HCT116 (cell line): ENCODE measurements around the gene CDC14B. TPM values are rescaled to one million over a fixed set of nuclear protein-coding genes. Genes with fewer than 3 reads are reported as not detected.

Experiments used
- ATAC-seq: fragments of 200-7000 bp; cut with Tn5 transposase; 2 replicates; pipeline ENCODE4 v1.9.1; 2020; ENCODE audit warnings: mild to moderate bottlenecking, moderate library complexity
- BruUV-seq: library from RNA; stranded (reverse); fragments of 400-500 nt; replicated peaks from 2 replicates; lab custom pipeline; 2021; lab: Mats Ljungman, UMichigan
- CTCF ChIA-PET: fragments of 300-600 bp; sonication (Branson Sonifier 250); formaldehyde crosslinking; loops from one replicate; lab custom pipeline; 2021; ENCODE audit warnings: antibody characterized with exemption; lab: Charles Lee
- POLR2A ChIA-PET: fragments of 300-600, 350-600 bp; sonication (Branson Sonifier 250); formaldehyde crosslinking; loops from one replicate; lab custom pipeline; 2021; ENCODE audit warnings: antibody characterized with exemption; lab: Charles Lee
- RAD21 ChIA-PET, 2 experiments: fragments of 300-600 bp; sonication (Branson Sonifier 250); formaldehyde crosslinking; loops; one replicate each; lab custom pipeline; 2023; ENCODE audit warnings: low total read pairs in 2 of 2; ENCODE audit not compliant: uncharacterized antibody in 2 of 2, unreplicated experiment in 2 of 2, low non-redundant PET in 1 of 2; lab: Charles Lee
- DNase-seq: peaks from one replicate; pipeline ENCODE4 v3.0.0-alpha.2; 2010; ENCODE audit warnings: low read depth, low spot score
- H2AFZ ChIP-seq: fragments of 200-600 bp; shearing (Covaris generic), sonication (generic); 2 replicates; pipeline ENCODE4 v1.6.1; 2017; ENCODE audit warnings: low read depth, mixed run types, mixed read lengths, antibody characterized with exemption, low read length; ENCODE audit not compliant: poor library complexity, severe bottlenecking
- H3K27ac ChIP-seq: 2 replicates; pipeline ENCODE4 v1.5.1; 2012; ENCODE audit warnings: low read depth, low read length
- H3K27me3 ChIP-seq: fragments of 200-600 bp; sonication (generic); 2 replicates; pipeline ENCODE4 v1.6.1; 2016; ENCODE audit warnings: mixed run types, low read length, mixed read lengths; ENCODE audit not compliant: insufficient read depth
- H3K36me3 ChIP-seq, 2 experiments: fragments of 200-500 bp in 1 of 2; fragments of 200-600 bp in 1 of 2; sonication (Bioruptor generic) in 1 of 2; sonication (generic) in 1 of 2; 2 replicates each; pipeline versions ENCODE4 v1.5.1 to v1.6.1; 2014 to 2016; ENCODE audit warnings: low read length in 2 of 2, inconsistent platforms in 1 of 2, mixed read lengths in 1 of 2, mixed run types in 1 of 2; ENCODE audit not compliant: insufficient read depth in 2 of 2, control insufficient read depth in 1 of 2
- H3K4me1 ChIP-seq, 2 experiments: fragments of 200-600 bp in 1 of 2; sonication (generic) in 1 of 2; 2 replicates each; pipeline versions ENCODE4 v1.5.1 to v1.6.1; 2012 to 2017; ENCODE audit warnings: low read length in 2 of 2, inconsistent platforms in 1 of 2, mild to moderate bottlenecking in 1 of 2, mixed read lengths in 1 of 2, mixed run types in 1 of 2, moderate library complexity in 1 of 2; ENCODE audit not compliant: insufficient read depth in 2 of 2, control insufficient read depth in 1 of 2
- H3K4me2 ChIP-seq: fragments of 200-600 bp; sonication (generic); 2 replicates; pipeline ENCODE4 v1.6.1; 2017; ENCODE audit warnings: mixed run types, low read length, mixed read lengths
- H3K4me3 ChIP-seq, 2 experiments: fragments of 200-600 bp in 1 of 2; sonication (generic) in 1 of 2; replicated peaks in 1 of 2; 2 replicates each; pipeline ENCODE4 v1.5.1; 2011 to 2016; ENCODE audit warnings: low read length in 2 of 2, control low read depth in 1 of 2, low read depth in 1 of 2, mild to moderate bottlenecking in 1 of 2, mixed read lengths in 1 of 2, mixed run types in 1 of 2
- H3K79me2 ChIP-seq: fragments of 200-600 bp; sonication (generic); 2 replicates; pipeline ENCODE4 v1.6.1; 2017; ENCODE audit warnings: mild to moderate bottlenecking, mixed run types, low read length, moderate library complexity, mixed read lengths; ENCODE audit not compliant: insufficient read depth
- H3K9ac ChIP-seq: fragments of 200-600 bp; sonication (generic); 2 replicates; pipeline ENCODE4 v1.6.1; 2016; ENCODE audit warnings: low read length, mixed read lengths
- H3K9me2 ChIP-seq: fragments of 200-600 bp; sonication (generic), shearing (Covaris generic); 2 replicates; pipeline ENCODE4 v1.6.1; 2017; ENCODE audit warnings: mixed run types, mild to moderate bottlenecking, moderate library complexity; ENCODE audit not compliant: insufficient read depth
- H3K9me3 ChIP-seq, 2 experiments: fragments of 200-500 bp in 1 of 2; fragments of 200-600 bp in 1 of 2; sonication (Bioruptor generic) in 1 of 2; sonication (generic) in 1 of 2; 2 replicates each; pipeline ENCODE4 v1.6.1; 2014 to 2017; ENCODE audit warnings: low read length in 2 of 2, mixed read lengths in 2 of 2, inconsistent platforms in 1 of 2, low read depth in 1 of 2, mild to moderate bottlenecking in 1 of 2, mixed run types in 1 of 2, moderate library complexity in 1 of 2; ENCODE audit not compliant: control insufficient read depth in 1 of 2, insufficient read depth in 1 of 2
- H4K20me1 ChIP-seq: fragments of 200-600 bp; sonication (generic), shearing (Covaris generic); 2 replicates; pipeline ENCODE4 v1.6.1; 2017; ENCODE audit warnings: mixed run types, mild to moderate bottlenecking, moderate library complexity; ENCODE audit not compliant: insufficient read depth
- CEBPB ChIP-seq: IDR thresholded peaks from 2 replicates; pipeline ENCODE4 v1.6.1; 2012; ENCODE audit warnings: low read depth
- CTCF ChIP-seq, 3 experiments: fragments of 200-600 bp in 1 of 3; sonication (generic) in 1 of 3; IDR thresholded peaks in 2 of 3; conservative IDR thresholded peaks in 1 of 3; 2 replicates each; pipeline ENCODE4 v1.5.1; 2012 to 2017; ENCODE audit warnings: low read depth in 2 of 3, low read length in 2 of 3, antibody characterized with exemption in 1 of 3, borderline replicate concordance in 1 of 3, control low read depth in 1 of 3, mild to moderate bottlenecking in 1 of 3, mixed read lengths in 1 of 3, mixed run types in 1 of 3, moderate library complexity in 1 of 3; ENCODE audit not compliant: insufficient read depth in 1 of 3
- EGR1 ChIP-seq: IDR thresholded peaks from 2 replicates; pipeline ENCODE4 v1.6.1; 2012; ENCODE audit warnings: low read depth
- EZH2phosphoT487 ChIP-seq: fragments of 200-600 bp; IDR thresholded peaks from 2 replicates; pipeline ENCODE4 v1.6.1; 2018; ENCODE audit warnings: antibody characterized with exemption, borderline replicate concordance
- FOSL1 ChIP-seq: IDR thresholded peaks from 2 replicates; pipeline ENCODE4 v1.6.1; 2012; ENCODE audit warnings: low read depth
- JUND ChIP-seq: IDR thresholded peaks from 2 replicates; pipeline ENCODE4 v1.6.1; 2012
- POLR2AphosphoS5 ChIP-seq: IDR thresholded peaks from 2 replicates; pipeline ENCODE4 v1.6.1; 2011; ENCODE audit warnings: mild to moderate bottlenecking, low read depth, low read length, moderate library complexity
- SRF ChIP-seq: IDR thresholded peaks from 2 replicates; pipeline ENCODE4 v1.6.1; 2012; ENCODE audit warnings: low read depth
- TCF7L2 ChIP-seq: IDR thresholded peaks from 2 replicates; pipeline ENCODE4 v1.7.0; 2011; ENCODE audit warnings: borderline replicate concordance, inconsistent platforms; ENCODE audit not compliant: insufficient read depth, insufficient read length; ENCODE audit errors: extremely low read depth
- YY1 ChIP-seq: IDR thresholded peaks from 2 replicates; pipeline ENCODE4 v1.6.1; 2011; ENCODE audit warnings: low read length, low read depth, moderate library complexity, mild to moderate bottlenecking; ENCODE audit not compliant: insufficient replicate concordance; ENCODE audit errors: extremely low read depth
- ZFX ChIP-seq: fragments of 450-650 bp; IDR thresholded peaks from 2 replicates; pipeline ENCODE4 v1.6.1; 2017
- ZNF274 ChIP-seq: fragments of 200-500 bp; sonication (Bioruptor generic); IDR thresholded peaks from 2 replicates; pipeline ENCODE4 v1.6.1; 2014; ENCODE audit warnings: mild to moderate bottlenecking, low read depth, low read length, inconsistent platforms
- intact Hi-C: fragments of 100-400 bp; cut with micrococcal nuclease; formaldehyde crosslinking; loops from 2 replicates; pipeline ENCODE4 v1.10.0; 2022
- total RNA-seq: library from RNA; stranded (reverse); gene quantifications from one replicate; pipeline ENCODE4 v1.2.1, GENCODE V29; 2021; ENCODE audit not compliant: unreplicated experiment
- TF ChIP-seq, protein P1 (sequence below): IDR thresholded peaks from 2 replicates; pipeline ENCODE4 v1.6.1; 2012; ENCODE audit warnings: low read depth

CDC14B gene
- total RNA-seq, 1 experiment from 2014 or later, result 21.6 TPM

DNA sequence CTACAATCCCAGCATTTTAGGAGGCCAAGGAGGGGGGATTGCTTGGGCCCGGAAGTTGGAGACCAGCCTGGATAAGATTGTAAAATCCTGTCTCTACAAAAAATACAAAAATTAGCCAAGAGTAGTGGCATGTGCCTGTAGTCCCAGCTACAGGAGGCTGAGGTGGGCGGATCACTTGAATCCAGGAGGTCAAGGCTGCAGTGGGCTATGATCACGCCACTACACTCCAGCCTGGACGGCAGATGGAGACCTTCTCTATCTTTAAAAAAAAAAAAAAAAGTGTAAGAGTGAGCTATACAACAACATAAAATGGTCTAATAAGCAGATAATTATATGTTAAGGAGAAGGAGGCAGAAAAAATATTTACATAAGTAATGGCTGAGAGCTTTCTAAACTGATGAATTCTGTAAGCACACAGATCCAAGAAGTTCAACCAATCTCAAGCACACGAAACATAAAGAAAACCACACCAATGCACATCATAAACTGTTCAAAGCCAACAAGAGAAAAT, 23.0 kb downstream of the CDC14B start:
- H3K27me3 ChIP-seq, result no peaks in the 10 kb centered on the region
- CTCF ChIA-PET, result no interaction called here
- RAD21 ChIA-PET, result no interaction called here
- no peak overlapping the region for H3K9ac ChIP-seq
- no TSS peak for BruUV-seq
- no peak for DNase-seq
- H3K36me3 ChIP-seq, result no peaks in the 10 kb centered on the region
- TF ChIP-seq CTCF (IDR thresholded peaks at IDR 0.05 in 2 of 3, conservative IDR thresholded peaks at IDR 0.05 in 1 of 3; ENCODE audit: borderline replicate concordance in 1 of 3, insufficient read depth in 1 of 3, low read depth in 2 of 3, low read length in 2 of 3) (no peak), ZNF274 (no peak), SRF (no peak)
- TF ChIP-seq, all 23 proteins: peak for 0
- Histone ChIP-seq H4K20me1 (no peaks in the 10 kb centered on the region), H3K4me1 (no peaks in the 10 kb centered on the region), H3K4me3 (no peak overlapping the region), H3K27ac (no peak overlapping the region), H3K9me3 (no peaks in the 10 kb centered on the region), H3K9me2 (no peaks in the 10 kb centered on the region), H2AFZ (no peak overlapping the region), H3K79me2 (peaks cover 33% of the 10 kb centered on the region), H3K4me2 (no peak overlapping the region)
- POLR2A ChIA-PET, result no interaction called here
- intact Hi-C loops, result no loop called here
- ATAC-seq, result no peak

DNA sequence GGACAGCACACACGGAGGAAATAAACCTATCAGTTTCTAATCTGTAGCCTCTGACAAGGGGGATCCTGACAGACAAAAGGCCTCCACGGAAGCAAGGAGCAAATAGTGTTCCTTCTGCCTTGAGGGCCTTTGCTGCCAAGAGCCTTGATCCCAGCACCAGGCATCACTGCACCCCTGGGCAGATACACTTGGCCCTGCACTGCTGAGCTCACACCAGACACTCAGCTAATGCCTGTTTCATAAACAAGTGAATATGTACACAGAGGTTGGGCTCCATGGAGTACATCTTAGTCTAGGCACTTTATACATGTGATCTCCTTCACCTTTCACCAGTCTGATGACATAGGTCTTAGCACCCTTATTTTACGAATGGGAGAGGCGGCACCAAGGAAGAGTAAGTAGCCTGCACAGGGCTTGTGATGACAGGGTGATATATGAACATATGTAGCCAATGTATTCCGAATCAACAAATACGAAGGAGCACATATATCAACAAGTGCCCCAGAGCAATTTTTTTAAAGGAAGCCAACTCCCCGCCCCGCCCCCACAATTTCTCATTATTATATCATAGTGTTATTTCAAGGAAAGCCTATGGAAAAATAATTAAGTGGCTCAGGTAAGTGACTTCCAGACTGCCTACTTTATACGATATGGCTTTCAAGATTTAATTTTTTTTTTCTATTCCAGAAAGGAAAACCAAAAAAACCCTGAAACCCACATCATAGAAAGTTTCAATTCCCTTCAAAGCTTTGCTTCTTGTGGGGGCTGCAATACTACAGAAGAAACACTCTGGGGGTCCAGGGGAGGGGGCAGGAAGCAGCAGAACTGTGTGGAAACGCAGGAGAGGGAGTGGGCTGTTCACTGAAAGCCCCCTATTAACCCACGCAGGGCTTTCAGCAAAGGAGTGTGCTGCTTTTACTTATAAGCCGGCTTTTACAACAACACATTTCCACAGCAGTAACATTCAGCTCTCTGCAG, 32.0 kb downstream of the CDC14B start:
- intact Hi-C loops, result no loop called here
- no peaks in the 10 kb centered on the region for H3K4me1 ChIP-seq
- H3K27ac ChIP-seq, result no peak overlapping the region
- no peak overlapping the region for H3K4me3 ChIP-seq
- H3K9me2 ChIP-seq, result no peaks in the 10 kb centered on the region
- H3K9me3 ChIP-seq, result no peaks in the 10 kb centered on the region
- peaks cover 11% of the 10 kb centered on the region; the same call in 1 of the 2 replicates for H3K79me2 ChIP-seq
- H3K27me3 ChIP-seq, result no peaks in the 10 kb centered on the region
- ChIA-PET CTCF (no interaction called here), RAD21 (no interaction called here), POLR2A (no interaction called here)
- TF ChIP-seq EGR1 (no peak), ZFX (no peak), TCF7L2 (no peak), FOSL1 (no peak), YY1 (no peak), POLR2AphosphoS5 (no peak), EZH2phosphoT487 (no peak), JUND (no peak), CEBPB (no peak), SRF (no peak)
- TF ChIP-seq, protein P1, sequence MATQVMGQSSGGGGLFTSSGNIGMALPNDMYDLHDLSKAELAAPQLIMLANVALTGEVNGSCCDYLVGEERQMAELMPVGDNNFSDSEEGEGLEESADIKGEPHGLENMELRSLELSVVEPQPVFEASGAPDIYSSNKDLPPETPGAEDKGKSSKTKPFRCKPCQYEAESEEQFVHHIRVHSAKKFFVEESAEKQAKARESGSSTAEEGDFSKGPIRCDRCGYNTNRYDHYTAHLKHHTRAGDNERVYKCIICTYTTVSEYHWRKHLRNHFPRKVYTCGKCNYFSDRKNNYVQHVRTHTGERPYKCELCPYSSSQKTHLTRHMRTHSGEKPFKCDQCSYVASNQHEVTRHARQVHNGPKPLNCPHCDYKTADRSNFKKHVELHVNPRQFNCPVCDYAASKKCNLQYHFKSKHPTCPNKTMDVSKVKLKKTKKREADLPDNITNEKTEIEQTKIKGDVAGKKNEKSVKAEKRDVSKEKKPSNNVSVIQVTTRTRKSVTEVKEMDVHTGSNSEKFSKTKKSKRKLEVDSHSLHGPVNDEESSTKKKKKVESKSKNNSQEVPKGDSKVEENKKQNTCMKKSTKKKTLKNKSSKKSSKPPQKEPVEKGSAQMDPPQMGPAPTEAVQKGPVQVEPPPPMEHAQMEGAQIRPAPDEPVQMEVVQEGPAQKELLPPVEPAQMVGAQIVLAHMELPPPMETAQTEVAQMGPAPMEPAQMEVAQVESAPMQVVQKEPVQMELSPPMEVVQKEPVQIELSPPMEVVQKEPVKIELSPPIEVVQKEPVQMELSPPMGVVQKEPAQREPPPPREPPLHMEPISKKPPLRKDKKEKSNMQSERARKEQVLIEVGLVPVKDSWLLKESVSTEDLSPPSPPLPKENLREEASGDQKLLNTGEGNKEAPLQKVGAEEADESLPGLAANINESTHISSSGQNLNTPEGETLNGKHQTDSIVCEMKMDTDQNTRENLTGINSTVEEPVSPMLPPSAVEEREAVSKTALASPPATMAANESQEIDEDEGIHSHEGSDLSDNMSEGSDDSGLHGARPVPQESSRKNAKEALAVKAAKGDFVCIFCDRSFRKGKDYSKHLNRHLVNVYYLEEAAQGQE, result no peak
- H4K20me1 ChIP-seq, result no peaks in the 10 kb centered on the region
- ATAC-seq (no peak), DNase-seq (no peak)
- H2AFZ ChIP-seq, result no peak overlapping the region
- BruUV-seq, result no TSS peak
- no peaks in the 10 kb centered on the region for H3K36me3 ChIP-seq
- H3K4me2 ChIP-seq, result no peak overlapping the region
- H3K9ac ChIP-seq, result no peak overlapping the region
